ENCODE data around the gene ECM1.

ECM1 gene

DNA sequence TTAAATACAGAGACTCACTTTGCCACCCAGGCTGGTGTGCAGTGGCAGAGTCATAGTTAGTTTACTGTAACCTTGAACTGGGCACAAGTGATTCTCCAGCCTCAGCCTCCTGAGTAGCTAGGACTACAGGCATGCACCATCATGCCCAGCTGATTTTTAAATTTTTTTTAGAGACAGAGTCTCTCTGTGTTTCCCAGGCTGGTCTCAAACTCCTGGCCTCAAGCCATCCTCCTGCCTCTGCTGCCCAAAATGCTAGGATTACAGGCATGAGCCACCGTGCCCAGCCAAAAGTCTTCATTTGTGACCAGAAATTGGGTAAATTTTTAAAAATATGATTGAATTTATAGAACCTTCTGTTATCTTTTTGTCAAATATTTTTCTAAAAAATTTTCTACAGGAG is 38.6 kb upstream of the ECM1 start:
- Histone ChIP-seq H3K4me1 (ENCODE audit: low read length) (no peaks in the 10 kb centered on the region), H3K79me2 (ENCODE audit: low read length) (no peaks in the 10 kb centered on the region), H3K4me3 (ENCODE audit: low read length) (no peak overlapping the region), H2AFZ (ENCODE audit: low read length) (no peak overlapping the region), H3K36me3 (replicated peaks; ENCODE audit: insufficient read depth, low read length) (peaks cover 11% of the 10 kb centered on the region), H3K27ac (ENCODE audit: low read length) (no peak overlapping the region), H3K9me2 (replicated peaks; ENCODE audit: insufficient read depth, low read length) (no peaks in the 10 kb centered on the region), H3K9me3 (replicated peaks; ENCODE audit: insufficient read depth, low read length) (no peaks in the 10 kb centered on the region), H3F3A (ENCODE audit: insufficient read depth, low read length) (no peaks in the 10 kb centered on the region), H3K27me3 (replicated peaks; ENCODE audit: insufficient read depth, low read length) (no peaks in the 10 kb centered on the region), H3K9ac (ENCODE audit: low read length) (no peak overlapping the region), H4K20me1 (ENCODE audit: insufficient read depth, low read length) (no peaks in the 10 kb centered on the region), H3K4me2 (ENCODE audit: low read depth, low read length) (no peak overlapping the region)
- no peak for DNase-seq
- TF ChIP-seq EZH2 (optimal IDR thresholded peaks at IDR 0.05; ENCODE audit: low read depth, low read length) (no peak), EZH2phosphoT487 (IDR thresholded peaks at IDR 0.05; ENCODE audit: low read length) (no peak)
- TF ChIP-seq, protein P1, sequence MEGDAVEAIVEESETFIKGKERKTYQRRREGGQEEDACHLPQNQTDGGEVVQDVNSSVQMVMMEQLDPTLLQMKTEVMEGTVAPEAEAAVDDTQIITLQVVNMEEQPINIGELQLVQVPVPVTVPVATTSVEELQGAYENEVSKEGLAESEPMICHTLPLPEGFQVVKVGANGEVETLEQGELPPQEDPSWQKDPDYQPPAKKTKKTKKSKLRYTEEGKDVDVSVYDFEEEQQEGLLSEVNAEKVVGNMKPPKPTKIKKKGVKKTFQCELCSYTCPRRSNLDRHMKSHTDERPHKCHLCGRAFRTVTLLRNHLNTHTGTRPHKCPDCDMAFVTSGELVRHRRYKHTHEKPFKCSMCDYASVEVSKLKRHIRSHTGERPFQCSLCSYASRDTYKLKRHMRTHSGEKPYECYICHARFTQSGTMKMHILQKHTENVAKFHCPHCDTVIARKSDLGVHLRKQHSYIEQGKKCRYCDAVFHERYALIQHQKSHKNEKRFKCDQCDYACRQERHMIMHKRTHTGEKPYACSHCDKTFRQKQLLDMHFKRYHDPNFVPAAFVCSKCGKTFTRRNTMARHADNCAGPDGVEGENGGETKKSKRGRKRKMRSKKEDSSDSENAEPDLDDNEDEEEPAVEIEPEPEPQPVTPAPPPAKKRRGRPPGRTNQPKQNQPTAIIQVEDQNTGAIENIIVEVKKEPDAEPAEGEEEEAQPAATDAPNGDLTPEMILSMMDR (IDR thresholded peaks at IDR 0.05; ENCODE audit: low read length) = no peak

DNA sequence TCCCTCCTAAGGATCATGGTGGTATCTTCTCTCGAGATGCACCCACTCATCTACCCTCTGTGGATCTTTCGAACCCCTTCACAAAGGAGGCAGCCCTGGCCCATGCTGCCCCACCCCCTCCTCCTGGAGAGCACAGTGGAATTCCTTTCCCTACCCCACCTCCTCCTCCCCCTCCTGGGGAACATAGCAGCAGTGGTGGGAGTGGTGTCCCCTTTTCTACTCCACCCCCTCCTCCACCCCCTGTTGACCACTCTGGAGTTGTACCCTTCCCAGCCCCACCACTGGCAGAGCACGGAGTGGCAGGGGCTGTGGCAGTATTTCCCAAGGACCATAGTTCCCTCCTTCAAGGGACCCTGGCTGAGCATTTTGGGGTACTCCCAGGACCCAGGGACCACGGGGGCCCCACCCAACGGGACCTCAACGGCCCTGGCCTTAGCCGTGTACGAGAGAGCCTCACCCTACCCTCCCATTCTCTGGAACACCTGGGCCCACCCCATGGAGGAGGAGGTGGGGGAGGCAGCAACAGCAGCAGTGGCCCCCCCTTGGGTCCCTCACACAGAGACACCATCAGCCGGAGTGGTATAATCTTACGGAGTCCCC is 35.2 kb upstream of the ECM1 start:
- no peaks in the 10 kb centered on the region for H3K9me2 ChIP-seq (replicated peaks; ENCODE audit: insufficient read depth, low read length)
- H3F3A ChIP-seq (ENCODE audit: insufficient read depth, low read length) = no peaks in the 10 kb centered on the region
- DNase-seq = no peak
- H2AFZ ChIP-seq (ENCODE audit: low read length) = no peak overlapping the region
- H3K4me1 ChIP-seq (ENCODE audit: low read length) = no peaks in the 10 kb centered on the region
- no peak overlapping the region for H3K9ac ChIP-seq (ENCODE audit: low read length)
- H3K4me2 ChIP-seq (ENCODE audit: low read depth, low read length) = no peak overlapping the region
- H3K27ac ChIP-seq (ENCODE audit: low read length) = no peak overlapping the region
- peaks cover 11% of the 10 kb centered on the region for H3K36me3 ChIP-seq (replicated peaks; ENCODE audit: insufficient read depth, low read length)
- H3K9me3 ChIP-seq (replicated peaks; ENCODE audit: insufficient read depth, low read length) = no peaks in the 10 kb centered on the region
- no peaks in the 10 kb centered on the region for H4K20me1 ChIP-seq (ENCODE audit: insufficient read depth, low read length)
- TF ChIP-seq, protein P1 (IDR thresholded peaks at IDR 0.05; ENCODE audit: low read length) = no peak
- TF ChIP-seq EZH2phosphoT487 (IDR thresholded peaks at IDR 0.05; ENCODE audit: low read length) (no peak), EZH2 (optimal IDR thresholded peaks at IDR 0.05; ENCODE audit: low read depth, low read length) (no peak)
- no peak overlapping the region for H3K4me3 ChIP-seq (ENCODE audit: low read length)
- H3K27me3 ChIP-seq (replicated peaks; ENCODE audit: insufficient read depth, low read length) = no peaks in the 10 kb centered on the region
- no peaks in the 10 kb centered on the region for H3K79me2 ChIP-seq (ENCODE audit: low read length)

DNA sequence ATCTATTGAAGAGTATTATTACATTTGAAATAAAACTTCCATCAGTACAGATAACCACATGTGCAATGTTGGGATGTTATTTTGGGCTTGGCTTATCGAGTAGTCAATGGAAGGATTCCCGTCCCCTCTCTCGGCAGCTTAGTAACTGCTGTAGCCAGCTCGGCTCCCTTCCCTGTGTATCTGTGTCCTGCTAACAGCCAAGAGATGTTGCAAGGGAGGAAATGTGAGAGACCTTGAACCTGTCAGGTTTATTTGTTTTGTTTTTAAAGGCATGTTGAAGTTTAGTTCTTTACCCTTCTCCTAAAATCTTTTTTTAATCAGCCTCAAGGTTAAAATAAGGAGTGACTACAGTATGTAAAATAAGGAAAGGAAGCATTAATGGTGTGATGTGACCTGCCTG is 34.2 kb upstream of the ECM1 start:
- H3K9me3 ChIP-seq (replicated peaks; ENCODE audit: insufficient read depth, low read length) = no peaks in the 10 kb centered on the region
- H3K27ac ChIP-seq (ENCODE audit: low read length) = no peak overlapping the region
- H3K4me3 ChIP-seq (ENCODE audit: low read length) = no peak overlapping the region
- H3K9ac ChIP-seq (ENCODE audit: low read length) = no peak overlapping the region
- no peak overlapping the region for H3K4me2 ChIP-seq (ENCODE audit: low read depth, low read length)
- no peaks in the 10 kb centered on the region for H3K27me3 ChIP-seq (replicated peaks; ENCODE audit: insufficient read depth, low read length)
- no peaks in the 10 kb centered on the region for H3F3A ChIP-seq (ENCODE audit: insufficient read depth, low read length)
- H3K9me2 ChIP-seq (replicated peaks; ENCODE audit: insufficient read depth, low read length) = no peaks in the 10 kb centered on the region
- no peaks in the 10 kb centered on the region for H3K4me1 ChIP-seq (ENCODE audit: low read length)
- DNase-seq = no peak
- H3K79me2 ChIP-seq (ENCODE audit: low read length) = no peaks in the 10 kb centered on the region
- H3K36me3 ChIP-seq (replicated peaks; ENCODE audit: insufficient read depth, low read length) = peaks cover 11% of the 10 kb centered on the region
- no peak overlapping the region for H2AFZ ChIP-seq (ENCODE audit: low read length)
- no peak for TF ChIP-seq EZH2phosphoT487 (IDR thresholded peaks at IDR 0.05; ENCODE audit: low read length)
- TF ChIP-seq, protein P1 (IDR thresholded peaks at IDR 0.05; ENCODE audit: low read length) = no peak
- no peaks in the 10 kb centered on the region for H4K20me1 ChIP-seq (ENCODE audit: insufficient read depth, low read length)

All from MM.1S (cell line).